ENCODE data around the gene RNF213.

Gene RNF213

DNA sequence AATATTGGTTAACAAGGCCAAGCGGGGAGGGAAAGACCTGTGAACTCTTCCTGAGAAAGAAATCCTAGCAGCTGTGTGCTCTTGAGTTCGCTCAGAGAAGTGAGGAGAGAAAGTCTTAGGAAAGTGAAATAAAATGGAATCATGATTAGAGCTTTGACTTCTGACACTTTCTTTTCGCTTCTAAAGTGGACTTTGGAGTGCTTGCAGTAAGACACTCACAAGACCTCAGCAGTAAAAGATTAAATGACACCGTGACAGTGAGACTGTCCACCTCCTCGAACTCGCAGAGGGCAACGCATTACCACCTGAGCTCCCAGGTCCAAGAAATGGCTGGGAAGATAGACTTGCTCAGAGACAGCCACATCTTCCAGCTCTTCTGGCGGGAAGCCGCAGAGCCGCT, 71.2 kb downstream of the RNF213 start:
- H3K27ac Mint-ChIP-seq, result peak overlapping the region in 1 of 3 experiments; percentile 48
- TF ChIP-seq, protein P1, sequence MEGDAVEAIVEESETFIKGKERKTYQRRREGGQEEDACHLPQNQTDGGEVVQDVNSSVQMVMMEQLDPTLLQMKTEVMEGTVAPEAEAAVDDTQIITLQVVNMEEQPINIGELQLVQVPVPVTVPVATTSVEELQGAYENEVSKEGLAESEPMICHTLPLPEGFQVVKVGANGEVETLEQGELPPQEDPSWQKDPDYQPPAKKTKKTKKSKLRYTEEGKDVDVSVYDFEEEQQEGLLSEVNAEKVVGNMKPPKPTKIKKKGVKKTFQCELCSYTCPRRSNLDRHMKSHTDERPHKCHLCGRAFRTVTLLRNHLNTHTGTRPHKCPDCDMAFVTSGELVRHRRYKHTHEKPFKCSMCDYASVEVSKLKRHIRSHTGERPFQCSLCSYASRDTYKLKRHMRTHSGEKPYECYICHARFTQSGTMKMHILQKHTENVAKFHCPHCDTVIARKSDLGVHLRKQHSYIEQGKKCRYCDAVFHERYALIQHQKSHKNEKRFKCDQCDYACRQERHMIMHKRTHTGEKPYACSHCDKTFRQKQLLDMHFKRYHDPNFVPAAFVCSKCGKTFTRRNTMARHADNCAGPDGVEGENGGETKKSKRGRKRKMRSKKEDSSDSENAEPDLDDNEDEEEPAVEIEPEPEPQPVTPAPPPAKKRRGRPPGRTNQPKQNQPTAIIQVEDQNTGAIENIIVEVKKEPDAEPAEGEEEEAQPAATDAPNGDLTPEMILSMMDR (IDR thresholded peaks at IDR 0.05; ENCODE audit: unreplicated experiment in 3 of 3), result no peak
- H3K4me3 Mint-ChIP-seq, result no peak overlapping the region
- H3K27me3 Mint-ChIP-seq (ENCODE audit: low read depth), result peaks cover 3% of the 10 kb centered on the region
- H3K4me1 Mint-ChIP-seq, result no peaks in the 10 kb centered on the region
- H3K36me3 Mint-ChIP-seq (ENCODE audit: low read depth), result peaks cover 77% of the 10 kb centered on the region
- no peaks in the 10 kb centered on the region for H3K9me3 Mint-ChIP-seq

DNA sequence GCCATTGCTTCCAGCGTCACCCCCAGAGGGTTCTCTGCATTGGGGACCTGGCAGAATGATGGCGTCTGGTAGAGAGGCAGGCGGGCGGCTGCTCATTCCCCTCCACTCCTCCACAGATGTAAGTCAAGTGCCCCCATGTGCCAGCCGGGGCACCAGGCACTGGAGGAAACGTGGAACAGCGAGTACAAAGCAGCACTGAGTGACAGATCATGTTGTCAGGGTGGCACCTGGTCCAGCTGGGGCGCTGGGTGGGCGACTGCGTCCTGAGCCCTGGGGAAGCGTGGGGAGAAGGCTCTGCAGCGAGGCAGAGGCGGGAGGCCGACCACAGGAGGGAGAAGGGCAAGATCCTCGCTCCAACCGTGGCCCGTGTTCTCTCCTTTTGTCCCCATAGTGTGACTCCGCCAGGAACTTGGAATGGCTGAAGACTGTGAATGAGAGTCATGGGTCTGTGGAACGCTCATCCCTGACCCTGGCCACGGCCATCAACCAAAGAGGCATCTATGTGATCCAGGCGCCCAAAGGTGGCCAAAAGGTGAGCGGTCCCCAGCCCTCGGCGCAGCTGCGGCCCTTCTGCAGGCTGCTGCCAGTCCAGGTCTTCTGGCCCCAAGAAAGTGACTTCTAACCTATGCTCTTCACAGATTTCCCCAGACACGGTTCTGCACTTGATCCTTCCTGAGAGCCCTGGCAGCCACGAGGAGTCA, 76.7 kb downstream of the RNF213 start:
- Mint-ChIP-seq H3K27ac (no peak overlapping the region), H3K9me3 (no peaks in the 10 kb centered on the region), H3K4me3 (no peak overlapping the region), H3K36me3 (ENCODE audit: low read depth) (peaks cover 48% of the 10 kb centered on the region), H3K4me1 (no peaks in the 10 kb centered on the region), H3K27me3 (ENCODE audit: low read depth) (peaks cover 3% of the 10 kb centered on the region)
- TF ChIP-seq, protein P1 (IDR thresholded peaks at IDR 0.05; ENCODE audit: unreplicated experiment in 3 of 3), result no peak

GRCh38 chr17:80339118-80339517, 78.5 kb downstream of the RNF213 start:
- TF ChIP-seq, protein P1 (IDR thresholded peaks at IDR 0.05; ENCODE audit: unreplicated experiment in 3 of 3), result no peak
- no peak overlapping the region for H3K4me3 Mint-ChIP-seq
- H3K27ac Mint-ChIP-seq, result no peak overlapping the region
- peaks cover 49% of the 10 kb centered on the region for H3K36me3 Mint-ChIP-seq (ENCODE audit: low read depth)
- no peaks in the 10 kb centered on the region for H3K4me1 Mint-ChIP-seq
- H3K9me3 Mint-ChIP-seq, result no peaks in the 10 kb centered on the region
- peaks cover 3% of the 10 kb centered on the region for H3K27me3 Mint-ChIP-seq (ENCODE audit: low read depth)

GRCh38 chr17:80339731-80340456, 79.2 kb downstream of the RNF213 start:
- no peak overlapping the region for H3K4me3 Mint-ChIP-seq
- H3K36me3 Mint-ChIP-seq (ENCODE audit: low read depth), result peaks cover 53% of the 10 kb centered on the region
- no peaks in the 10 kb centered on the region for H3K27me3 Mint-ChIP-seq (ENCODE audit: low read depth)
- TF ChIP-seq, protein P1 (IDR thresholded peaks at IDR 0.05; ENCODE audit: unreplicated experiment in 3 of 3), result no peak
- no peaks in the 10 kb centered on the region for H3K4me1 Mint-ChIP-seq
- H3K9me3 Mint-ChIP-seq, result no peaks in the 10 kb centered on the region
- H3K27ac Mint-ChIP-seq, result no peak overlapping the region

GRCh38 chr17:80345321-80345720, 84.7 kb downstream of the RNF213 start:
- Mint-ChIP-seq H3K36me3 (ENCODE audit: low read depth) (peaks cover 69% of the 10 kb centered on the region), H3K27ac (no peak overlapping the region), H3K27me3 (ENCODE audit: low read depth) (no peaks in the 10 kb centered on the region), H3K4me3 (no peak overlapping the region), H3K9me3 (no peaks in the 10 kb centered on the region), H3K4me1 (no peaks in the 10 kb centered on the region)
- TF ChIP-seq, protein P1 (IDR thresholded peaks at IDR 0.05; ENCODE audit: unreplicated experiment in 3 of 3), result no peak
